GM06990 (cell line): ENCODE results near the gene ACSBG1.

Experiments used
- DNase-seq: peaks from one replicate; pipeline ENCODE4 v3.0.0-alpha.2; 2011; ENCODE audit not compliant: insufficient read length; ENCODE audit errors: extremely low read depth
- H3K27me3 ChIP-seq: replicated peaks from 2 replicates; pipeline ENCODE4 v1.6.0; 2011; ENCODE audit warnings: low read length; ENCODE audit not compliant: control insufficient read depth, insufficient read depth
- H3K36me3 ChIP-seq: 2 replicates; pipeline ENCODE4 v1.5.1; 2011; ENCODE audit warnings: low read length; ENCODE audit not compliant: control insufficient read depth, insufficient read depth
- H3K4me3 ChIP-seq: replicated peaks from 2 replicates; pipeline ENCODE4 v1.5.1; 2011; ENCODE audit warnings: low read depth, mild to moderate bottlenecking, control low read depth, low read length
- TF ChIP-seq, protein P1 (sequence below): IDR thresholded peaks from 2 replicates; pipeline ENCODE4 v1.5.1; 2011; ENCODE audit warnings: low read length, control low read depth, mild to moderate bottlenecking, inconsistent platforms; ENCODE audit not compliant: insufficient read depth, poor library complexity, severe bottlenecking

The ACSBG1 gene

DNA sequence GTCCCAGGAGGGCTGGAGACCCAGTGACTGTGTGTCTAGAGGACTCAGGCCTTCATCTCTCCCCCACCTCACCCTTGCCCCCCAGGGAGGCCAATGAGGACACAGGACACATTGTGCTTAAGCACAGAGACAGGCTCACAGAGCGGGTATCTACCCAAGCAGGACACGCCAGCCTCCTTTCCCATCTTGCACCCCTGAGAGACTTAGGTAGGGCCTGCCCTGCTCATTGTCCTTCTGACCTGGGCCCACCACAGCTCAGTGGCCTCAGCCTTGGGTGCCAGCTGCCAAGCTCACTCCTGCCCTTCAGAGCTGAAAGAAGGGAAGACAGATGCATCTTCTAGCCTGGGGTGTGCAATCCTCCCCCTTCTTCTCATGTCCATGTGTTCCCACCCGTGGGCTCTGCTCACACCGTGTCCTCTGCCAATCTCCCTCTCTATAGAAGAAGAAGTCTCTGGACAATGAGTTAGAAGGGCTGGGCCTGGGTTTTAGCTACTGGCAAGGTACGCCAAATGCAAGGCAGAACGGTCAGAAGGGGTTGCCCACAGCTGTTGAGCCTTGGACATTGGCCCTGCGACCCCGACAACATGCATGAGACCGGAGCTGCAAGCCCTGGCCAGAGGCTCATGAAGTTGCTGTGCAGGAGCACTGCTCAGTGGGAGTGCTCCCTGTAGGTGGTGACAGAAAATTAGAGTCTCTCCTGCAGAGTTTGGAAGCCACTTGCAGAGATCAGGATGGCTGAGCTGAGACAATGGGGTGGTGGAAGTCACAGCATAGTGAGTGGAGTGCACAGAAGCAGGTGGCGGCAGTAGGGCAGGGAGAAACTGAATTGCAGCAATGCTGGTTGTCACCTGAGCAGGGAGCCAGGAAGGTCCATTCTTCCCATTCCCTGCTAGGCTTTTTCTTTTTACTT is 32.8 kb downstream of the ACSBG1 start:
- no peaks in the 10 kb centered on the region for H3K27me3 ChIP-seq
- TF ChIP-seq, protein P1, sequence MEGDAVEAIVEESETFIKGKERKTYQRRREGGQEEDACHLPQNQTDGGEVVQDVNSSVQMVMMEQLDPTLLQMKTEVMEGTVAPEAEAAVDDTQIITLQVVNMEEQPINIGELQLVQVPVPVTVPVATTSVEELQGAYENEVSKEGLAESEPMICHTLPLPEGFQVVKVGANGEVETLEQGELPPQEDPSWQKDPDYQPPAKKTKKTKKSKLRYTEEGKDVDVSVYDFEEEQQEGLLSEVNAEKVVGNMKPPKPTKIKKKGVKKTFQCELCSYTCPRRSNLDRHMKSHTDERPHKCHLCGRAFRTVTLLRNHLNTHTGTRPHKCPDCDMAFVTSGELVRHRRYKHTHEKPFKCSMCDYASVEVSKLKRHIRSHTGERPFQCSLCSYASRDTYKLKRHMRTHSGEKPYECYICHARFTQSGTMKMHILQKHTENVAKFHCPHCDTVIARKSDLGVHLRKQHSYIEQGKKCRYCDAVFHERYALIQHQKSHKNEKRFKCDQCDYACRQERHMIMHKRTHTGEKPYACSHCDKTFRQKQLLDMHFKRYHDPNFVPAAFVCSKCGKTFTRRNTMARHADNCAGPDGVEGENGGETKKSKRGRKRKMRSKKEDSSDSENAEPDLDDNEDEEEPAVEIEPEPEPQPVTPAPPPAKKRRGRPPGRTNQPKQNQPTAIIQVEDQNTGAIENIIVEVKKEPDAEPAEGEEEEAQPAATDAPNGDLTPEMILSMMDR = no peak
- no peak overlapping the region for H3K4me3 ChIP-seq
- DNase-seq = no peak
- H3K36me3 ChIP-seq = no peaks in the 10 kb centered on the region

DNA sequence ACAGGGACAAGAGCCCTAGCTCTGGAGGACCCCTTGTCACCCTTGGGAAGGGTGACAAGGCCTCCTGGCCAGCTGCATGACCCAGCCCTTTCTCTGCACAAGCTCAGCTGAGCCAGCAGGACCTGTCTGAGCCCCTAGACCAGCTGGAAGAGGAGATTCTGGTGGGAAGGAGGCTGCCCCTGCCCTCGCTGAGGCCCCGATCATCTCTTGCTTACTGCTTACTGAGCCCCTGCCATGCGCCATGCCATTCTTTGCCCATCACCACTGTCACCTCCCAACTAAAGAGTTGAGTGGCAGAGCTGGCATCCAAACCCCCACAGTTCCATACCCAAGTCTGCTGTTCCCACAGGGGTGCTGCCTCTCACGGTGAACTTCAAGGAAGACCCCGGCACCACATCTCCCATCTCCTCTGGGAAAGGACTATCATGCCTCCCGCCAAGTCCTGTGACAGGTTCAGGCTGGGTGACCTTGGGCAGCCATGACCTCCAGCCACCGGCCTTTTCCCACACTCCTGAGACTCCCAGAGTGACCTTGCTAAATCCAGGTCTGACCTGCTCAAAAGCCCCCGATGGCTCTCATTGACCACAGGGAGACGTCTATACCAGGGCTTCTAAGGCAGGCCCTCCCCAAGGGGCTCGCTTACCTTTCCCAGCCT is 34.0 kb downstream of the ACSBG1 start:
- Histone ChIP-seq H3K4me3 (no peak overlapping the region), H3K27me3 (no peaks in the 10 kb centered on the region), H3K36me3 (no peaks in the 10 kb centered on the region)
- TF ChIP-seq, protein P1 = no peak
- no peak for DNase-seq

DNA sequence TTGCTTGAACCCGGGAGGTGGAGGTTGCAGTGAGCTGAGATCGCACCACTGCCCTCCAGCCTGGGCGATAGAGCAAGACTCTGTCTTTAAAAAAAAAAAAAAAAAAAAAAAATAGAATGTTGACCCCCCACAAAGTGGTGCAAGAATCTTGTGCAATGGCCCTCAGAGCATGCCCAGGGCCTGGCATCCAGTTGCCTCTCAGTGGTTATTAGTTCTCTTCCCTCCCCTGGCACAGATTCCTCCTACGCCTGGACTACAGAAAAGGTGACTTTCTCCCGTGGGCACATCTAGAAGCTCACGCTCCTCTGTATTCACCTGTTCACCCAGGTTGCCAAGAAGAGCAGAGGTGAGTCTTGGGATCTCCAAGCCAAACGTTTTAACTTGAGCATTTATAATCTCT is 36.7 kb downstream of the ACSBG1 start:
- Histone ChIP-seq H3K27me3 (no peaks in the 10 kb centered on the region), H3K4me3 (no peak overlapping the region), H3K36me3 (no peaks in the 10 kb centered on the region)
- TF ChIP-seq, protein P1 = no peak
- no peak for DNase-seq

DNA sequence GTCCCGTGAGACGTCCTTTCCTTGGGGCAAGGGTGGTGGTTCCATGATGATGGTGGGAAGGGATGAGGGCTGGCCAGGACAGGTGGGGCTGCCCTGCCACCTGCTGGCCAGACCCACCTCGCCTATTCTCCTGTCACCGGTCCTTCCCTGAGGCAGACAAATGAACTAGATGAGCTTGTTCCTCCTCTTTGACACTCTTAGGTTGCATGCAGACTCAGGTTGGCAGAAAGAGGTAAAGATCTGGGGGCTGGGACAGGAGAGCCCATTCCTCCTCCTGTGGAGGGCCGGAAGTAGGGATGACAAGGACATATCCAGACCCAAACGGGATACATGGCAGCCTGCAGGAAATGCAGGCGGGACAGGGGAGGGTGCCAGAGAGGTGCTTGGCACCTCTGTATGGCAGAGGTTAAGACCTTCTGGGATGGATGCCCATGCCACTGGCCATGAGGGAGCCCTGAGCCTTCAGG is 38.6 kb downstream of the ACSBG1 start:
- TF ChIP-seq, protein P1 = peak; percentile 92
- Histone ChIP-seq H3K4me3 (no peak overlapping the region), H3K27me3 (no peaks in the 10 kb centered on the region), H3K36me3 (no peaks in the 10 kb centered on the region)
- peak; percentile 52 for DNase-seq

DNA sequence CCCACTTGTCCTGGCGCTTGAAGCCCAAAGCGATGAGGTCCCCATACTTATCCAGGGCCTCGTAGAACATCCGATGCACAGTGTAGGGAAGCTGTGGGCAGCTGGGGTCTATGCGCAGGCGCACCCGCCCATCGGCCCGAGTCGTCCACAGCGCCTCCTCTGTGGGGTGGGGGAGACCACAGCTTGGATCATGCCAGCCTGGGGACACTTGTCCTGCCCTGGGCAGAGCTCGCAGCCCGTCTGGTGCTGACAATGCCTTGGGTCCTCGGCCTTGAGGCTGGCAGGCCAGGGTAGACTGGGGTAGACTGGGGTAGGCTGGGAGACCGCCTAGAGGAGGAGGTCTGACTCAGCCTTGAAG is 39.8 kb downstream of the ACSBG1 start:
- H3K36me3 ChIP-seq = no peaks in the 10 kb centered on the region
- TF ChIP-seq, protein P1 = no peak

More for the DNA sequence above, 39.8 kb downstream of the ACSBG1 start:
- no peak for DNase-seq
- no peak overlapping the region for H3K4me3 ChIP-seq
- H3K27me3 ChIP-seq = no peaks in the 10 kb centered on the region
